NCI-H1105 (cell line): Measurements from ENCODE around the gene CDHR2.

Experiments used
- DNase-seq: peaks from one replicate; lab custom pipeline; 2025; lab: John Stamatoyannopoulos, UW

The CDHR2 gene

GRCh38 chr5:176640616-176641015, 91.5 kb downstream of the CDHR2 start:
- no peak for DNase-seq

- no peak for DNase-seq
Measured at GRCh38 chr5:176642675-176643490, 93.7 kb downstream of the CDHR2 start.

DNA sequence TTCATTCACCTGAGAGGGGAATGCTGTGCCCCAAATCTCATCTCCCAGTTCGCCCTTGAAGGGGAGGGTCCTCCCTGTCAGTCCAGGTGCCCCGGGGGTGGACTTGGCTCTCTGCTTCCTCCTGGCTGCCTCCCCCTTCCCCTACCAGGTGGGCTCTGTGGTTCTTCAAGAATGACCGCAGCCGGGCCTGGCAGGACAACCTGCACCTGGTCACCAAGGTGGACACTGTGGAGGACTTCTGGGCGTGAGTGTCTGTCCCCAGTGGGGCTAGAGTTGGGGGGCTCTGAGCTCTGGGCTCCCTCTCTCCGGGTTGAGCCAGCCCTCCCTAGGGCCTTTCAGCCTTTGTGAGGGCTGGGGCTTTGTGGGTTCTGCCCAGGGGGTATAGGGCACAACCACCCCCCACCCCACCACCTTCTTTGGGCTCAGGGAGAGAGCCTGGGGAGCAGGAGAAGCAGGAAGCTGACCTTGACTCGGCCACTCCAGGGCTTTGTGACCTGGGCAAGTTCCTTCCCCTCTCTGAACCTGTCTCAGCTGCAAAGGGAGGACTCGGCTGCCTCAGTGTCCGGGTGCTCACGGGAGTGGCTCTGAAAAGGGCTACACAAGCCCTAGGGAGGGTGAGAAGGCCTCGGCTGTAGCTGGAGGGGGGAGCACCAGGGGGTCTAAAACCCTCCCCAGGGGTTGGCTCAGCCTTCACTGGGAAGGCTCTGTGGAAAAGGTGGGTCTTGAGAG, 94.5 kb downstream of the CDHR2 start:
- no peak for DNase-seq

- DNase-seq = no peak
Measured at GRCh38 chr5:176644294-176644693, 95.2 kb downstream of the CDHR2 start.

DNA sequence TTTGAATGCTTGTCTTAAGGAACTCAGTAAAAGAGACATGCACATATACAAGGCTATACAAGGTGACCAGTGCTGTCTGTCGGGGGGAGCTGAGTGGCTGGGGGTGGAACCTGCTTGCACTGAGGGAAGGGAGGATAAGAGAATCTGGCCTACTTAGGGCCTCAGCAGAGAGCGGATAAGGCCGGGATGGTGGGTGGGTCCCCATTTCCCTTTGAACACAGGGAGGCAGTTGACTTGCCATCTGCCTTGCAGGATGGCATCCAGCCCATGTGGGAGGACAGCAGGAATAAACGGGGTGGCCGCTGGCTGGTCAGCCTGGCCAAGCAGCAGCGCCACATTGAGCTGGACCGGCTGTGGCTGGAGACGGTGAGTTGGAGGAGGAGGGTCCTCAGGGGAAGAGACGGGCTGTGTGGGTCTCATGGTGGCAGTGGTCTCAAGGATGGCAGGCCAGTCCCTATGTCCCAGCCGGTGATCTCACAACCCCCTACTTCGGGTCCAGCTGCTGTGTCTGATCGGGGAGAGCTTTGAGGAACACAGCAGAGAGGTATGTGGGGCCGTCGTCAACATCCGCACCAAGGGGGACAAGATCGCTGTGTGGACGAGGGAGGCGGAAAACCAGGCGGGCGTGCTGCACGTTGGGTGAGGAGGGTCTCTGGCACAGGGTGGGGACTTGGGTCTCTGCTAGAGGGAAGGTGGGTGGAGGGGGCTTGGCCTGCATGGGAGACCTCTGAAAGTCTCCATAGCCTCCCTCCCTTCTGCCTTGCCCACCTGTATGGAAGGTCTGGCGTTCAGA, 95.9 kb downstream of the CDHR2 start:
- DNase-seq = no peak
